K562 (cell line): ENCODE data around the gene EFEMP2. TPM values are rescaled to one million over a fixed set of nuclear protein-coding genes. Genes with fewer than 3 reads are reported as not detected.

Experiments used
- ARHGAP35 ChIP-seq: fragments of 450-650 bp; IDR thresholded peaks from 2 replicates; pipeline ENCODE4 v1.6.1; 2018; ENCODE audit not compliant: partially characterized antibody
- BRD9 ChIP-seq: fragments of 450-650 bp; IDR thresholded peaks from 2 replicates; pipeline ENCODE4 v1.6.1; 2018; ENCODE audit warnings: low read depth; ENCODE audit not compliant: partially characterized antibody
- HCFC1 ChIP-seq: IDR thresholded peaks from 2 replicates; pipeline ENCODE4 v1.6.1; 2012; ENCODE audit warnings: low read depth, low read length, improper control_type of control experiment
- JUND ChIP-seq, 2 experiments: IDR thresholded peaks; 2 replicates in 1 of 2; 3 replicates in 1 of 2; pipeline ENCODE4 v1.6.1; 2011; ENCODE audit warnings: borderline replicate concordance in 2 of 2, low read depth in 2 of 2, low read length in 2 of 2, improper control_type of control experiment in 1 of 2, missing biosample characterization in 1 of 2, missing genetic modification characterization in 1 of 2, missing genetic modification reagents in 1 of 2
- LARP7 ChIP-seq: fragments of 450-650 bp; IDR thresholded peaks from 2 replicates; pipeline ENCODE4 v1.6.1; 2016
- LCOR ChIP-seq: sonication (generic); formaldehyde crosslinking; IDR thresholded peaks from 2 replicates; pipeline ENCODE4 v1.8.0; 2022; ENCODE audit warnings: mild to moderate bottlenecking, missing genetic modification reagents
- MBD2 ChIP-seq: sonication (generic); IDR thresholded peaks from 2 replicates; pipeline ENCODE4 v1.6.1; 2016; ENCODE audit warnings: low read depth, borderline replicate concordance
- MCM5 ChIP-seq: fragments of 450-650 bp; IDR thresholded peaks from 2 replicates; pipeline ENCODE4 v1.6.1; 2016; ENCODE audit warnings: low read depth
- MYBL2 ChIP-seq, 2 experiments: fragments of 450-650 bp in 1 of 2; sonication (generic) in 1 of 2; formaldehyde crosslinking in 1 of 2; IDR thresholded peaks; 2 replicates each; pipeline versions ENCODE4 v1.6.1 to v1.8.1; 2017 to 2022; ENCODE audit warnings: borderline replicate concordance in 1 of 2, inconsistent platforms in 1 of 2, low read depth in 1 of 2, mild to moderate bottlenecking in 1 of 2, missing genetic modification reagents in 1 of 2, moderate library complexity in 1 of 2
- PYGO2 ChIP-seq: fragments of 450-650 bp; IDR thresholded peaks from 2 replicates; pipeline ENCODE4 v1.6.1; 2016; ENCODE audit warnings: mild to moderate bottlenecking, missing genetic modification characterization, moderate library complexity, missing compliant biosample characterization
- RCOR1 ChIP-seq, 2 experiments: IDR thresholded peaks; 2 replicates each; pipeline ENCODE4 v1.6.1; 2012; ENCODE audit warnings: low read depth in 2 of 2, low read length in 2 of 2, borderline replicate concordance in 1 of 2, improper control_type of control experiment in 1 of 2
- RUNX1 ChIP-seq: sonication (generic); IDR thresholded peaks from 2 replicates; pipeline ENCODE4 v1.6.1; 2016; ENCODE audit warnings: antibody characterized with exemption, low read depth
- TOE1 ChIP-seq, 2 experiments: fragments of 450-650 bp in 1 of 2; sonication (generic) in 1 of 2; formaldehyde crosslinking in 1 of 2; IDR thresholded peaks; 2 replicates each; pipeline versions ENCODE4 v1.7.1 to v1.8.0; 2016 to 2022; ENCODE audit warnings: borderline replicate concordance in 2 of 2, mild to moderate bottlenecking in 2 of 2, antibody characterized with exemption in 1 of 2, inconsistent platforms in 1 of 2, low read depth in 1 of 2, missing genetic modification reagents in 1 of 2, moderate library complexity in 1 of 2
- TRIM25 ChIP-seq: fragments of 450-650 bp; IDR thresholded peaks from 2 replicates; pipeline ENCODE4 v1.7.0; 2016; ENCODE audit warnings: borderline replicate concordance
- ZBTB7A ChIP-seq: IDR thresholded peaks from 2 replicates; pipeline ENCODE4 v1.6.1; 2011; ENCODE audit warnings: low read depth, mild to moderate bottlenecking, low read length, moderate library complexity, borderline replicate concordance; ENCODE audit not compliant: control insufficient read depth
- ZC3H8 ChIP-seq: fragments of 450-650 bp; IDR thresholded peaks from 2 replicates; pipeline ENCODE4 v1.6.1; 2017
- ZFPM2 ChIP-seq: fragments of 250-450 bp; sonication (Bioruptor Pico); IDR thresholded peaks from 2 replicates; pipeline ENCODE4 v1.5.1; 2022; ENCODE audit warnings: mild to moderate bottlenecking
- ZNF644 ChIP-seq: fragments of 200-800 bp; sonication (Bioruptor generic); IDR thresholded peaks from 2 replicates; pipeline ENCODE4 v1.6.1; 2016; ENCODE audit warnings: low read depth, missing genetic modification characterization, missing compliant biosample characterization
- ZNF79 ChIP-seq: fragments of 250-450 bp; sonication (Bioruptor Pico); IDR thresholded peaks from 2 replicates; pipeline ENCODE4 v1.4.0; 2020; ENCODE audit warnings: low read depth, mild to moderate bottlenecking, moderate library complexity
- polyA plus RNA-seq, 8 experiments: library from polyadenylated mRNA; depleted of rRNA in 4 of 8; stranded (reverse) in 5 of 8; unstranded in 3 of 8; fragments of >200 nt; fragmentation: Nextera tagmentation in 2 of 8; fragmentation: Illumina TruSeq in 1 of 8; extraction: Ambion mirVana in 2 of 8; extraction: Trizol in 1 of 8; gene quantifications; 2 replicates each; pipeline versions ENCODE4 v1.2.1 to v1.2.3, GENCODE V29; 2011 to 2014; ENCODE audit warnings: inconsistent platforms in 1 of 8, missing spikeins in 1 of 8
- total RNA-seq, 7 experiments: library from RNA; depleted of rRNA in 6 of 7; stranded (reverse); fragments of >200 nt in 6 of 7; fragmentation: Illumina TruSeq in 2 of 7; extraction: Trizol in 2 of 7; gene quantifications; 2 replicates each; pipeline versions ENCODE4 v1.2.1 to v1.2.3, GENCODE V29; 2011 to 2021; ENCODE audit warnings: low replicate concordance in 1 of 7
- TF ChIP-seq, protein P1 (sequence below): sonication (generic); formaldehyde crosslinking; IDR thresholded peaks from 2 replicates; pipeline ENCODE4 v1.8.0; 2022; ENCODE audit warnings: missing genetic modification reagents, mild to moderate bottlenecking, borderline replicate concordance
- TF ChIP-seq, protein P2 (sequence below), 2 experiments: IDR thresholded peaks; 2 replicates each; pipeline ENCODE4 v1.6.1; 2011; ENCODE audit warnings: borderline replicate concordance in 1 of 2, control low read depth in 1 of 2, low read depth in 1 of 2, low read length in 1 of 2, mild to moderate bottlenecking in 1 of 2, mixed read lengths in 1 of 2, moderate library complexity in 1 of 2; ENCODE audit not compliant: insufficient read depth in 1 of 2, insufficient read length in 1 of 2, poor library complexity in 1 of 2, severe bottlenecking in 1 of 2; ENCODE audit errors: extremely low read depth in 1 of 2
- TF ChIP-seq, protein P3 (sequence below): sonication (generic); formaldehyde crosslinking; IDR thresholded peaks from 2 replicates; pipeline ENCODE4 v1.8.1; 2022; ENCODE audit warnings: missing genetic modification reagents

Gene EFEMP2
- total and polyA plus RNA-seq, 9 of the 15 experiments (the other 6 are each of a cell fraction or from before 2014, with no cell fraction given), result 0.07 to 2.9 (median 0.69) TPM; not detected in 1

- TF ChIP-seq BRD9, result no peak
- 0 out of 2 replicates have a peak, but pooled peaks have one; percentile 75 for TF ChIP-seq LARP7
- TF ChIP-seq JUND (IDR thresholded peaks at IDR 0.05; ENCODE audit: borderline replicate concordance, low read depth, low read length), result peak; percentile 66
- peak; percentile 34; the same call in 1 of the 3 replicates for TF ChIP-seq JUND (tag; IDR thresholded peaks at IDR 0.05; ENCODE audit: borderline replicate concordance, low read depth, low read length)
- no peak for TF ChIP-seq PYGO2
- peak; percentile 84; the same call in 1 of the 2 replicates for TF ChIP-seq RUNX1
- peak; percentile 84; the same call in 1 of the 2 replicates for TF ChIP-seq LCOR (CRISPR knock-in tag)
- TF ChIP-seq, protein P1, sequence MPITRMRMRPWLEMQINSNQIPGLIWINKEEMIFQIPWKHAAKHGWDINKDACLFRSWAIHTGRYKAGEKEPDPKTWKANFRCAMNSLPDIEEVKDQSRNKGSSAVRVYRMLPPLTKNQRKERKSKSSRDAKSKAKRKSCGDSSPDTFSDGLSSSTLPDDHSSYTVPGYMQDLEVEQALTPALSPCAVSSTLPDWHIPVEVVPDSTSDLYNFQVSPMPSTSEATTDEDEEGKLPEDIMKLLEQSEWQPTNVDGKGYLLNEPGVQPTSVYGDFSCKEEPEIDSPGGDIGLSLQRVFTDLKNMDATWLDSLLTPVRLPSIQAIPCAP (CRISPR knock-in tag), result no peak
- TF ChIP-seq ZFPM2, result no peak
- no peak for TF ChIP-seq ZBTB7A
- TF ChIP-seq TOE1 (IDR thresholded peaks at IDR 0.05; ENCODE audit: borderline replicate concordance), result peak; percentile 99
- no peak for TF ChIP-seq TOE1 (CRISPR knock-in tag; IDR thresholded peaks at IDR 0.05; ENCODE audit: borderline replicate concordance, low read depth)
- TF ChIP-seq, protein P2, sequence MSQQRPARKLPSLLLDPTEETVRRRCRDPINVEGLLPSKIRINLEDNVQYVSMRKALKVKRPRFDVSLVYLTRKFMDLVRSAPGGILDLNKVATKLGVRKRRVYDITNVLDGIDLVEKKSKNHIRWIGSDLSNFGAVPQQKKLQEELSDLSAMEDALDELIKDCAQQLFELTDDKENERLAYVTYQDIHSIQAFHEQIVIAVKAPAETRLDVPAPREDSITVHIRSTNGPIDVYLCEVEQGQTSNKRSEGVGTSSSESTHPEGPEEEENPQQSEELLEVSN (IDR thresholded peaks at IDR 0.05; ENCODE audit: borderline replicate concordance in 1 of 2, extremely low read depth in 1 of 2, insufficient read depth in 1 of 2, insufficient read length in 1 of 2, low read depth in 1 of 2, low read length in 1 of 2, poor library complexity in 1 of 2, severe bottlenecking in 1 of 2), result peak; percentile 89 to 96
- TF ChIP-seq, protein P3, sequence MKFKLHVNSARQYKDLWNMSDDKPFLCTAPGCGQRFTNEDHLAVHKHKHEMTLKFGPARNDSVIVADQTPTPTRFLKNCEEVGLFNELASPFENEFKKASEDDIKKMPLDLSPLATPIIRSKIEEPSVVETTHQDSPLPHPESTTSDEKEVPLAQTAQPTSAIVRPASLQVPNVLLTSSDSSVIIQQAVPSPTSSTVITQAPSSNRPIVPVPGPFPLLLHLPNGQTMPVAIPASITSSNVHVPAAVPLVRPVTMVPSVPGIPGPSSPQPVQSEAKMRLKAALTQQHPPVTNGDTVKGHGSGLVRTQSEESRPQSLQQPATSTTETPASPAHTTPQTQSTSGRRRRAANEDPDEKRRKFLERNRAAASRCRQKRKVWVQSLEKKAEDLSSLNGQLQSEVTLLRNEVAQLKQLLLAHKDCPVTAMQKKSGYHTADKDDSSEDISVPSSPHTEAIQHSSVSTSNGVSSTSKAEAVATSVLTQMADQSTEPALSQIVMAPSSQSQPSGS (CRISPR knock-in tag), result no peak
- TF ChIP-seq MCM5, result no peak
- peak; percentile 42 for TF ChIP-seq MBD2
- TF ChIP-seq ZNF644 (tag), result no peak; the same call in 1 of the 2 replicates
- no peak for TF ChIP-seq ZNF79 (CRISPR knock-in tag)
- TF ChIP-seq MYBL2 (IDR thresholded peaks at IDR 0.05; ENCODE audit: low read depth), result no peak
- no peak for TF ChIP-seq MYBL2 (CRISPR knock-in tag; IDR thresholded peaks at IDR 0.05; ENCODE audit: borderline replicate concordance)
- no peak for TF ChIP-seq ARHGAP35
- TF ChIP-seq ZC3H8, result no peak
- TF ChIP-seq TRIM25, result no peak
- peak; percentile 60; the same call in 1 of the 2 replicates for TF ChIP-seq HCFC1
- TF ChIP-seq RCOR1 (IDR thresholded peaks at IDR 0.05; ENCODE audit: borderline replicate concordance in 1 of 2, low read depth in 2 of 2, low read length in 2 of 2), result peak in 1 of 2 experiments; percentile 67; a peak in 2 of 4 replicates
Measured at GRCh38 chr11:65919141-65919572, 46.6 kb upstream of the EFEMP2 start, which contains the start of gene DRAP1 (continued).
